Testis (tissue), 3 donors: ENCODE results near the gene GFPT2. TPM values are rescaled to one million over a fixed set of nuclear protein-coding genes. Genes with fewer than 3 reads are reported as not detected.

Experiments used
- DNase-seq: peaks from one replicate; pipeline ENCODE4 v3.0.0-alpha.2; 2019
- H3K27ac ChIP-seq, 2 donors: fragments of 200-600 bp; sonication (generic); one replicate each; pipeline ENCODE4 v1.5.1; 2019
- H3K27me3 ChIP-seq: fragments of 200-600 bp; sonication (generic); one replicate; pipeline ENCODE4 v1.5.1; 2019
- H3K36me3 ChIP-seq: fragments of 200-600 bp; sonication (generic); one replicate; pipeline ENCODE4 v1.5.1; 2017; ENCODE audit warnings: low read depth; ENCODE audit errors: missing control alignments
- H3K4me1 ChIP-seq: fragments of 200-600 bp; sonication (generic); one replicate; pipeline ENCODE4 v1.5.1; 2019
- H3K4me3 ChIP-seq, 2 donors: fragments of 200-600 bp; sonication (generic); one replicate each; pipeline ENCODE4 v1.5.1; 2017 to 2019
- H3K9me3 ChIP-seq: fragments of 200-600 bp; sonication (generic); one replicate; pipeline ENCODE4 v1.5.1; 2017
- POLR2A ChIP-seq: fragments of 450-650 bp; IDR thresholded peaks from one replicate; pipeline ENCODE4 v1.6.1; 2017; ENCODE audit warnings: antibody characterized with exemption, mild to moderate bottlenecking, moderate library complexity
- WGBS, 2 donors: methylation state at CpG; one replicate each; pipeline ENCODE4 v1.1.5; 2018; 5-methylcytosine and 5-hydroxymethylcytosine counted together
- intact Hi-C: fragments of 100-400 bp; cut with DNase I; formaldehyde crosslinking; loops from one replicate; pipeline ENCODE4 v1.15.1; 2023; ENCODE audit warnings: low total_unique reads
- polyA plus RNA-seq: library from polyadenylated mRNA; stranded (reverse); fragments of 350-450 nt; fragmentation: Illumina TruSeq; extraction: RNeasy Lipid Tissue Mini Kit (QIAGEN cat#74804); gene quantifications from one replicate; pipeline ENCODE4 v1.2.3, GENCODE V29; 2014; ENCODE audit warnings: low read depth, low replicate concordance; ENCODE audit not compliant: insufficient read depth
- total RNA-seq, 2 donors: library from RNA; depleted of rRNA; stranded (reverse); fragments of >200 nt; gene quantifications; one replicate each; pipeline ENCODE4 v1.2.3, GENCODE V29; 2016
- TF ChIP-seq, protein P1 (sequence below), 3 experiments: fragments of 450-650 bp in 2 of 3; fragments of 200-600 bp in 1 of 3; sonication (generic) in 1 of 3; IDR thresholded peaks; one replicate each; pipeline ENCODE4 v1.5.1; 2016 to 2019; ENCODE audit warnings: antibody characterized with exemption in 3 of 3, mild to moderate bottlenecking in 2 of 3, moderate library complexity in 1 of 3

The GFPT2 gene
- total and polyA plus RNA-seq, 3 donors from 2014 or later = 17.6 to 21.7 (median 17.9) TPM

- Histone ChIP-seq H3K9me3 (no peaks in the 10 kb centered on the region), H3K27ac (no peak overlapping the region), H3K4me3 (no peak overlapping the region), H3K36me3 (no peaks in the 10 kb centered on the region), H3K4me1 (no peaks in the 10 kb centered on the region), H3K27me3 (no peaks in the 10 kb centered on the region)
- intact Hi-C loops = no loop called here
- 90 to 91% methylated on average over 7 to 8 of the region's 8 CpGs for WGBS, 2 donors
- TF ChIP-seq, protein P1, sequence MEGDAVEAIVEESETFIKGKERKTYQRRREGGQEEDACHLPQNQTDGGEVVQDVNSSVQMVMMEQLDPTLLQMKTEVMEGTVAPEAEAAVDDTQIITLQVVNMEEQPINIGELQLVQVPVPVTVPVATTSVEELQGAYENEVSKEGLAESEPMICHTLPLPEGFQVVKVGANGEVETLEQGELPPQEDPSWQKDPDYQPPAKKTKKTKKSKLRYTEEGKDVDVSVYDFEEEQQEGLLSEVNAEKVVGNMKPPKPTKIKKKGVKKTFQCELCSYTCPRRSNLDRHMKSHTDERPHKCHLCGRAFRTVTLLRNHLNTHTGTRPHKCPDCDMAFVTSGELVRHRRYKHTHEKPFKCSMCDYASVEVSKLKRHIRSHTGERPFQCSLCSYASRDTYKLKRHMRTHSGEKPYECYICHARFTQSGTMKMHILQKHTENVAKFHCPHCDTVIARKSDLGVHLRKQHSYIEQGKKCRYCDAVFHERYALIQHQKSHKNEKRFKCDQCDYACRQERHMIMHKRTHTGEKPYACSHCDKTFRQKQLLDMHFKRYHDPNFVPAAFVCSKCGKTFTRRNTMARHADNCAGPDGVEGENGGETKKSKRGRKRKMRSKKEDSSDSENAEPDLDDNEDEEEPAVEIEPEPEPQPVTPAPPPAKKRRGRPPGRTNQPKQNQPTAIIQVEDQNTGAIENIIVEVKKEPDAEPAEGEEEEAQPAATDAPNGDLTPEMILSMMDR (IDR thresholded peaks at IDR 0.05) = no peak
- no peak for TF ChIP-seq POLR2A
- no peak for DNase-seq
These were observed 22.8 kb upstream of the GFPT2 start for GRCh38 chr5:180375955-180376354.

GRCh38 chr5:180375291-180375690 is 22.2 kb upstream of the GFPT2 start:
- Histone ChIP-seq H3K9me3 (no peaks in the 10 kb centered on the region), H3K36me3 (no peaks in the 10 kb centered on the region), H3K4me3 (no peak overlapping the region), H3K27ac (no peak overlapping the region), H3K27me3 (no peaks in the 10 kb centered on the region), H3K4me1 (no peaks in the 10 kb centered on the region)
- intact Hi-C loops = no loop called here
- no peak for DNase-seq
- 88 to 94% methylated on average over 5 to 9 of the region's 9 CpGs for WGBS, 2 donors
- TF ChIP-seq, protein P1 (IDR thresholded peaks at IDR 0.05) = no peak
- TF ChIP-seq POLR2A = no peak

DNA sequence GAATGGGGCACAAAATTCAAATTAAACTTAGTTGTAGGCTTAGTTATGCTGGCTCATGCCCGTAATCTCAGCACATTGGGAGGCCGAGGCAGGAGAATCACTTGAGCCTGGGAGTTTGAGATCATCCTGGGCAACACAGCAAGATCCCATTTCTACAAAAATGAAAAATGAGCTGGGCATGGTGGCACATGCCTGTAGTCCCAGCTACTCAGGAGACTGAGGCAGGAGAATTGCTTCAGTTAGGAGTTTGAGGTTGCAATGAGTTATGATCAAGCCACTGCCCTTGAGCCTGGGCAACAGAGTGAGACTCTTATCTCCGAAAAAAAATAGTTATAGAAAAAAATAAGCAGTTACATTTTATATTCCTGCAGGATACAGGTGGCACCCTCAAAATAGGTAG is 20.7 kb upstream of the GFPT2 start:
- Histone ChIP-seq H3K36me3 (no peaks in the 10 kb centered on the region), H3K4me3 (no peak overlapping the region), H3K4me1 (no peaks in the 10 kb centered on the region), H3K27ac (no peak overlapping the region), H3K27me3 (no peaks in the 10 kb centered on the region), H3K9me3 (no peaks in the 10 kb centered on the region)
- intact Hi-C loops = no loop called here
- 89 to 96% methylated on average over 3 of the region's 3 CpGs for WGBS, 2 donors
- TF ChIP-seq, protein P1 (IDR thresholded peaks at IDR 0.05) = no peak
- no peak for TF ChIP-seq POLR2A
- no peak for DNase-seq

- Histone ChIP-seq H3K27ac (no peak overlapping the region), H3K4me1 (no peaks in the 10 kb centered on the region), H3K27me3 (no peaks in the 10 kb centered on the region), H3K36me3 (no peaks in the 10 kb centered on the region), H3K9me3 (no peaks in the 10 kb centered on the region), H3K4me3 (no peak overlapping the region)
- DNase-seq = peak; percentile 49
- 71 to 82% methylated on average over 5 of the region's 5 CpGs for WGBS, 2 donors
- TF ChIP-seq, protein P1 (IDR thresholded peaks at IDR 0.05) = no peak
- TF ChIP-seq POLR2A = no peak
- intact Hi-C loops = no loop called here
These were observed 20.3 kb upstream of the GFPT2 start for GRCh38 chr5:180373454-180373853.

DNA sequence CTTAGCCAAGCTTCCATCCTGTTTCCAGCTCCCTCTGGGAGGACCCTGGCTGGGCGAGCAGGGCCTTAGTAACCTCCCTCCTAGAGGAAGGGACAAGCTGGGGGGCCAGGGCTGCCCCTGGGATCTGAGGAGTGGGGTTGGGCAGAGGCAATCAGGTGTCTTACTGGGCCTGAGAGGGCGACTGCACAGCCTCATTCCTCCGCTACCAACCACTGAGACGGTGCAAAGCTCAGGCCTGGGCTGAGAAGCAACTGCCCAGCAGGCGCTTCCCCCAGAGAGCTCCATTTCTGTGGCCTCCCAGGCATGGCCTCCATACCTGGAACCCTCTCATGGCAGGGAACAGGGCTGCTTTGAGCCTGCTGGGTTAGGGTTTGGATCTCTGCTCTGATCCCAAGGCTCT is 18.8 kb upstream of the GFPT2 start:
- no peak overlapping the region for H3K27ac ChIP-seq
- no peaks in the 10 kb centered on the region for H3K9me3 ChIP-seq
- no peak overlapping the region for H3K4me3 ChIP-seq
- no peaks in the 10 kb centered on the region for H3K36me3 ChIP-seq
- no peaks in the 10 kb centered on the region for H3K27me3 ChIP-seq
- no peaks in the 10 kb centered on the region for H3K4me1 ChIP-seq
- intact Hi-C loops = no loop called here
- no peak for TF ChIP-seq POLR2A
- TF ChIP-seq, protein P1 (IDR thresholded peaks at IDR 0.05) = no peak
- DNase-seq = no peak
- 94 to 100% methylated on average over 5 of the region's 5 CpGs for WGBS, 2 donors
